Mesangial cell (primary cell): ENCODE results near the gene CLEC12A. TPM values are rescaled to one million over a fixed set of nuclear protein-coding genes. Genes with fewer than 3 reads are reported as not detected.

Source experiments
- total RNA-seq: library from RNA; depleted of rRNA; stranded (reverse); fragments of >200 nt; gene quantifications from 2 replicates; pipeline ENCODE4 v1.2.3, GENCODE V29; 2015

CLEC12A gene
- not detected in 2 replicates for total RNA-seq

GRCh38 chr12:9971181-9971580 is at the start of gene CLEC12A:
CLEC12A (plus strand) TSS chr12:9971409; CDS start chr12:9971597, 188 bp downstream.

GRCh38 chr12:9932270-9932669 is 38.9 kb upstream of the CLEC12A start, which contains the start of gene CLEC2A:
CLEC2A (minus strand) TSS chr12:9932370; CDS start chr12:9932329, 41 bp downstream.

DNA sequence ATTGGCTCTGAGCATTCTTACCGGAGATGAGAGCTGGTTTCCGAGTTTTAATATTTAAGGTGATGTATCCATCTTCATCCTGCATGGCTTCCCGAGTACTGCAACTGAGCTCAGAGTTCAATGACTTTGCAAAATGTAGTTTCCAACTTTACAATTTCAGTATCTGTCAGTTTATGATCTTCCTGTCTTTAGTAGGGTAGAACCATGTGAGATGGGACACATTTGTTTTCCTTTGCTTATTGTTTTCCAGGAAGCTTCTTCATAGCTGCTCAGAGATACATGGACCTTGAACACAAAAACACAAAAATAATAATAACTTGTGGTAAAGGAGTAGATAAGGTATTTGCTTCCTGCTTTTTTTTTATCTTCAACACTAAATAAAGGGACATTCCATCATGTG is 27.8 kb downstream of the CLEC12A start, which contains the start of gene CLEC1B:
Gene CLEC1B (minus strand): TSS at position 106 of the 400 bp plus-strand sequence. CDS start 21 bp downstream, at position 85.

DNA sequence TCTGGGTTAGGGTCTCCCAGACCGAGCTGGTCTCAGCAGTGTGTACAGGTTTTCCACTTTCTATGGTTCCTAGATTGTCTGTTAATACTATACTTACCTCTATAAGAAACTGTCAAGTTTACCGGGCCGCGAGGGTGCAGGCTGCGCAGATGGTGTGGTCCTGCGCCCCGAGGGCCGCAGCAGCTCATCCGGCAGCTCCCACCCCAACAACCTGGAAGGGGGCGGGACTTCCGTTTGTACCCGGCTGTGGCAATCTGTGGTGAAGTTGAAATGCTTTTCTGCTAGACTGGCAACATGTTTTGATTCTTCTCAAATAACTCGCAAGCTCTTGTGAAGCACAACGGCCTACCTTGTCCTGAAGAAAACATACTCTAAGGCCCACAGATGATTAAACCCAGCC is 59.2 kb downstream of the CLEC12A start, which contains the start of gene CLEC9A:
Gene CLEC9A (plus strand): TSS at position 237 of the 400 bp plus-strand sequence. CDS start 22,006 bp downstream, outside the sequence.

Other genes with a start within 250 kb of the CLEC12A start
- not detected in 2 replicates for gene CLECL1, start 238.3 kb upstream of the CLEC12A start, total RNA-seq
- 0.16 TPM in 1 of 2 replicates, not detected in the other for gene CD69, start 210.5 kb upstream of the CLEC12A start, total RNA-seq
- 0.25 TPM in 1 of 2 replicates, not detected in the other for gene KLRF1, start 143.9 kb upstream of the CLEC12A start, total RNA-seq
- gene CLEC2B, start 102.1 kb upstream of the CLEC12A start, total RNA-seq = not detected in 2 replicates
- gene KLRF2, start 89.9 kb upstream of the CLEC12A start, total RNA-seq = not detected in 2 replicates
- not detected in 2 replicates for gene CLEC2A, start 39.0 kb upstream of the CLEC12A start, total RNA-seq
- gene CLEC1B, start 27.7 kb downstream of the CLEC12A start, total RNA-seq = not detected in 2 replicates
- not detected in 2 replicates for gene CLEC12B, start 39.2 kb downstream of the CLEC12A start, total RNA-seq
- gene CLEC9A, start 59.3 kb downstream of the CLEC12A start, total RNA-seq = not detected in 2 replicates
- not detected in 2 replicates for gene CLEC1A, start 127.6 kb downstream of the CLEC12A start, total RNA-seq
- not detected in 2 replicates for gene CLEC7A, start 158.8 kb downstream of the CLEC12A start, total RNA-seq
- gene OLR1, start 200.7 kb downstream of the CLEC12A start, total RNA-seq = 0.51 and 1.5 TPM in 2 replicates
- gene TMEM52B, start 207.6 kb downstream of the CLEC12A start, total RNA-seq = 1.3 TPM in 1 of 2 replicates, not detected in the other
- gene GABARAPL1, start 241.5 kb downstream of the CLEC12A start, total RNA-seq = 21.0 and 94.1 TPM in 2 replicates